ENCODE measurements around the gene FBXL2.

Gene FBXL2

GRCh38 chr3:33360136-33360825, 83.0 kb downstream of the FBXL2 start:
- no peak for DNase-seq (ENCODE audit: low read depth)
- no peak for TF ChIP-seq CTCF (IDR thresholded peaks at IDR 0.05; ENCODE audit: low read depth, low read length, missing control alignments)
- H3K4me3 ChIP-seq (ENCODE audit: low read depth, low read length): no peak overlapping the region

DNA sequence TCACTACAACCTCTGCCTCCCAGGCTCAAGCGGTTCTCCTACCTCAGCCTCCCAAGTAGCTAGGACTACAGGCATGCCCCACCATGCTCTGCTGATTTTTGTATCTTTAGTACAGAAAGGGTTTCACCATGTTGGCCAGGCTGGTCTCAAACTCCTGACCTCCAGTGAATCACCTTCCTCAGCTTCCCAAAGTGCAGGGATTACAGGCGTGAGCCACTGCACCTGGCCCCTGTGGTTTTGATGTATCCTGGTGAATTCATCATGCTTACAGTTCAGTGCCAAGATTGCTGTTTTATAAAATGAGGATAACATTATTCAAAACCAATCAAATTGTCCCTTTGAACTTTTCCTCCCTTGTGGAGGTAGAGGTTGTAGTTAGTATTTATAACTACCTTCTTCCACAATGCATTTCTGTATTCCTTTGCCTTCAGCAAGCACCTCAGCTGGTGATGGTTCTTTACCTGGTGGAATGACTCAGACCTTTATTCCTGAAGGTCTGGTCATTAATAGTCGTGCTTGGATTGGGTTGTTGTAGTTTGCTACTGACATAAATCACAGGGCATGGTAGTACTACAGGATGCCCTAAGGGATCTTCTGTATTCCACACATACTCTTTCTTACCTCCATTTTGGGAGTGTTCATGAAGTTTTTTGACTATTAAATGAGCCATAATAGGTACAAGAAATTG, 86.0 kb downstream of the FBXL2 start:
- DNase-seq (ENCODE audit: low read depth): no peak
- TF ChIP-seq CTCF (IDR thresholded peaks at IDR 0.05; ENCODE audit: low read depth, low read length, missing control alignments): no peak
- no peak overlapping the region for H3K4me3 ChIP-seq (ENCODE audit: low read depth, low read length)

- no peak overlapping the region for H3K4me3 ChIP-seq (ENCODE audit: low read depth, low read length)
- DNase-seq (ENCODE audit: low read depth): no peak
- TF ChIP-seq CTCF (IDR thresholded peaks at IDR 0.05; ENCODE audit: low read depth, low read length, missing control alignments): no peak
These were observed 86.8 kb downstream of the FBXL2 start for GRCh38 chr3:33364060-33364459.

GRCh38 chr3:33364531-33365128, 87.4 kb downstream of the FBXL2 start:
- TF ChIP-seq CTCF (IDR thresholded peaks at IDR 0.05; ENCODE audit: low read depth, low read length, missing control alignments): no peak
- H3K4me3 ChIP-seq (ENCODE audit: low read depth, low read length): no peak overlapping the region
- DNase-seq (ENCODE audit: low read depth): no peak

GRCh38 chr3:33372218-33373081, 95.2 kb downstream of the FBXL2 start:
- H3K4me3 ChIP-seq (ENCODE audit: low read depth, low read length): no peak overlapping the region
- DNase-seq (ENCODE audit: low read depth): peak; percentile 22
- TF ChIP-seq CTCF (IDR thresholded peaks at IDR 0.05; ENCODE audit: low read depth, low read length, missing control alignments): peak; percentile 91

DNA sequence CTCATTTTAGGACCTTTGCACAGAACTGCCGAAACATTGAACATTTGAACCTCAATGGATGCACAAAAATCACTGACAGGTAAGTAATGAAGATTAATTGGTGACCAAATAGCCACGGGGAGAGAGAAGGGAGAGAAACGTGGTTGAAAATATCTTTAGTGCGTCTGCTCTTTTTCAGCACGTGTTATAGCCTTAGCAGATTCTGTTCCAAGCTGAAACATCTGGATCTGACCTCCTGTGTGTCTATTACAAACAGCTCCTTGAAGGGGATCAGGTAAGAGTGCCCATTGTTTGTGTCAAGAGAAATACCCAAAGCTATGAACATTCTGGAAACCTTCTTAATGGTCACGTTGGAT, 95.8 kb downstream of the FBXL2 start:
- no peak for TF ChIP-seq CTCF (IDR thresholded peaks at IDR 0.05; ENCODE audit: low read depth, low read length, missing control alignments)
- H3K4me3 ChIP-seq (ENCODE audit: low read depth, low read length): no peak overlapping the region
- no peak for DNase-seq (ENCODE audit: low read depth)

All from GM12864 (cell line).